ENCODE data around the gene ATP5PF. TPM values are rescaled to one million over a fixed set of nuclear protein-coding genes. Genes with fewer than 3 reads are reported as not detected.

ATP5PF gene
- polyA plus RNA-seq, 2 donors: 232 to 294 TPM

Other genes starting within 250 kb of the ATP5PF start
- gene MRPL39, start 127.4 kb downstream of the ATP5PF start, polyA plus RNA-seq: 10 to 100 TPM; 24.6 to 31.0 TPM
- 1 to 10 TPM; 3.8 to 4.2 TPM for gene JAM2, start 95.6 kb downstream of the ATP5PF start, polyA plus RNA-seq
- gene GABPA, start 68 bp upstream of the ATP5PF start, polyA plus RNA-seq: 1 to 10 TPM; 5.8 to 6.4 TPM

All from esophagus (tissue), 2 donors.